HG03432 (cell line): Measurements from ENCODE around the gene CRTC1.
A peak's percentile ranks its signal among the peaks of the same experiment; 100 is the strongest.
"Not testable (repeated sequence)": the region's sequence is repeated elsewhere in the genome, so short reads cannot be mapped to it uniquely, and the experiment has no call there.

ENCODE experiments used
- ATAC-seq: cut with Tn5 transposase; IDR thresholded peaks from one replicate; pipeline ENCODE4 v1.9.1; 2021; ENCODE audit warnings: mild to moderate bottlenecking, moderate library complexity; ENCODE audit not compliant: unreplicated experiment

CRTC1 gene

GRCh38 chr19:18668744-18669523, 14.5 kb upstream of the CRTC1 start:
- no peak for ATAC-seq

DNA sequence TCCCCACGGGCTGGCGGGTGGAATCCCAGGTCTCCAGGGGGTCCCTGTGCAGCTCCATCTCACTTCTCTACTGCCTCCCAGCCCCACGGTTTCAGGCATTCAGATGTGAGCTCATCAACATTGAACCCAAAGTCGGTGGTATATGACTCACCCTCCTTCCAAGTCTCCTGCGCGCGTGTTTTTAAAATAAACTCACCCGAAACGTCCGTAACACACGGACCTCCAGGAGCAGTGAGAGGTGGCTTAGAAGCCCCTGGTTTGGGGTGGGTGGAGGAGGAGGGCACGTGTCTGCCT, 14.0 kb upstream of the CRTC1 start:
- no peak for ATAC-seq

- ATAC-seq: no peak
These were observed 13.6 kb upstream of the CRTC1 start for GRCh38 chr19:18669883-18670282.

- no peak for ATAC-seq
These were observed 13.2 kb upstream of the CRTC1 start for GRCh38 chr19:18670312-18670711.

DNA sequence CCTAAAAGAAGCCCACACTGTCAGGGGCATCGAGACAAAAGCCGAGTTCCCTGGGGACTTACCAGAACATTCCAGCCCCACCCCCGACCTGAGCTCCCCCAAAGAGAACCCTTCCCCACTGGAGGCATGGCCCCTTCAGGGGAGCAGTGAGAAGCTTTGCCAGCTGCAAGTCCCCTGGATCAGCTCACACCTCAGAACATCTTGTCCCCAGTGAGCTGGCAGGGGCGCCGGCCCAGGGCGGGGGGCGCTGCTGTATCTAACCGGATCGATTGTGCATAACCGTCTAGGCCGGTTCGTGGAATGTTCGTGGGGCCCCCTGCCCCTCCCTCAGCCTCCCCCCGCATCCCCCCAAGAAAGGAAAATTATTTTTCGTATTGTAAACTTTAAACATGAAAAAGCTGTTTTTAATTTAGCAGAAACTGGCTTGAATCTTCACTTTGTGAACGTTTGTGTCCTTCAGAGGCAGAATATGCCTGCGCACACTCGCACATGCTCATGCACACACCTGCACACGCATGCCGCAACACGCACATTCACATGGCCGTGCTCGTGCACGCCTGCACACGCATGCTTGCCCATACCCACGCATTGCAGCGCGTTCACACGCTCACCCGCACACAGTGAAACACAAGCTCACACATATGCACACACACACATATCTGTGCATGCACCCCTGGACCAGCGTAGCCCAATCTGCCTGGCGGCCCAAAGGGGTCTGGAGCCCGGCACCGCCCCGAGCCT, 12.0 kb upstream of the CRTC1 start:
- no peak for ATAC-seq

GRCh38 chr19:18672044-18672451, 11.4 kb upstream of the CRTC1 start:
- ATAC-seq: no peak

DNA sequence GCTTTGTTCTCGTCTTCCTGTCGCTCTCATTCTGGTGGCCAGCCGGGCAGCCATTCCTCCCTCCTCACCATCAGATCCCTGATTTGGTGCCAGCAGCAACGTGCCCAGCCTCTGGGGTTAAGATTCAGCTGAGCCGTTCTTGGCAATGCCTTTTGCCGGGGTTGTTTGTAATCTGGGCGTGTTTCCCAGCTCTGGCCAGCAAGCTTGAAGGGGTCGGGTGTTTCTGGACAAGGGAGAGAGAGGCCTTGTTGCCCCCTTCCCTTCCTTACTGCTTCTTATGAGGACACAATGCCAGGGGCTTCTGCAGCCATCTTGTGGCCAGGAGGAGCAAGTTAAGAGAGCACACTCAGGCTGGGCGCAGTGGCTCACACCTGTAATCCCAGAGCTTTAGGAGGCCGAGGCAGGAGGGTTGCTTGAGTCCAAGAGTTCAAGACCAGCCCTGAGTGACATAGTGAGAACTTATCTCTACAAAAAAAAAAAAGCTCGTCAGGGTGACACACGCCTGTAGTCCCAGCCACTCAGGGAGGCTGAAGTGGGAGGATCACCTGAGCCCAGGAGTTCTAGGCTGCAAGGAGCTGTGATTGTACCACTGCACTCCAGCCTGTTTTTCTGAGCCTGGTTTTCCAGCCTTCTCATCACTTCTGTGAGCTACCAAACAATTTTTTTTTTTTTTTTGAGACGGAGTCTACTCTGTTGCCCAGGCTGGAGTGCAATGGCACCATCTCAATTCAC, 10.7 kb upstream of the CRTC1 start:
- no peak for ATAC-seq

DNA sequence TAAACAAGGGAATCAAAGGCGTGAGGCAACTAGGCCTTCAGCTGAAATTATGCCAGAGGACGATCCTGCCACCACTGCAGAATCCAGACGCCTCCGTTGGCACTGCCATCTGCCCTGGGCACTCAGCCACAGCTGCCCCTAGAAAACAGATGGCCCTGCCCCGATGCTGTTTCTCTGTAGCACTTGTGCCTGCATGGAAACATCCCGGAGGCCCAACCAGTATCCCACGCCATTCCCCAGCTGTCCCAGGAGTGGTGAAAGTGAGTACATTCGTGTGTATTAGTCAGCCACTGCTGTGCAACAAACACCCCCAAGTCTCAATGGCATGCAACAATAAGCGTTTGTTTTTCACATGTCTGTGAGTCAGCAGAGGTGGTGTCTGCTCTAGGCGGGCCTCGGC, 8.9 kb upstream of the CRTC1 start:
- ATAC-seq: no peak

- no peak for ATAC-seq
These were observed 7.7 kb upstream of the CRTC1 start for GRCh38 chr19:18675779-18676178.

DNA sequence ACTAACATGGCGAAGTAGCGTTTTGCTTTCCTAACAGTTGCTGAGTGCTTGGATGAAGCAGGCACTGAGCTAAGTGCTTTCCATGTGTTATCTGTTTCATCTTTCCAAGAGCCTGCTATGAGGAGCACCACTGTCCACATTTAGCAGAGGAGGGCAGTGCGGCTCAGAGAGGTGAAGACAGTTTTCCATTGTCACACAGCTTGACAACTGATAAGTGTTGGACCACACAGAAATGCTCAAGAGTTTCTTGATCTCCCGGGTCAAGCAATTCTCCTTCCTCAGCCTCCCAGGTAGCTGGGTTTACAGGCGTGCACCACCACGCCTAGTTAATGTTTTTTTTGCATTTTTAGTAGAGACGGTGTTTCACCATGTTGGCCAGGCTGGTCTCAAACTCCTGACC, 6.8 kb upstream of the CRTC1 start:
- ATAC-seq: no peak

DNA sequence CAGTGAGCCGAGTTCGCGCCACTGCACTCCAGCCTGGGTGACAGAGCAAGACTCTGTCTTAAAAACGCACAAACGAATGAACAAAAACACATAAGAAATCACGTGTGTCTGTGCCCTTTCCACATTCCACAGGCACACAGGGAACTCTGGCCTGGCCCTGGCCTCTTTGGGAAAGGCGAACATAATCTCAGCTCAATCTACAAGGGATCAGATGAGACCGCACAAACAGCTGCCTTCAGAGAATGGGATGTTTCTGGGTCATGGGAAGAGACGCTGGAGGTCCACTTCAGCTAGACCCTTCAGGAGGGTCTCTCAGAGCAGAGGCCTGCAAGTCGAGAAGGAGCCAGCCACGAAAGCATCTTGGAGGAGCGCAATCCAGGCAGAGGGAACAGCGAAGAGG, 6.3 kb upstream of the CRTC1 start:
- no peak for ATAC-seq

DNA sequence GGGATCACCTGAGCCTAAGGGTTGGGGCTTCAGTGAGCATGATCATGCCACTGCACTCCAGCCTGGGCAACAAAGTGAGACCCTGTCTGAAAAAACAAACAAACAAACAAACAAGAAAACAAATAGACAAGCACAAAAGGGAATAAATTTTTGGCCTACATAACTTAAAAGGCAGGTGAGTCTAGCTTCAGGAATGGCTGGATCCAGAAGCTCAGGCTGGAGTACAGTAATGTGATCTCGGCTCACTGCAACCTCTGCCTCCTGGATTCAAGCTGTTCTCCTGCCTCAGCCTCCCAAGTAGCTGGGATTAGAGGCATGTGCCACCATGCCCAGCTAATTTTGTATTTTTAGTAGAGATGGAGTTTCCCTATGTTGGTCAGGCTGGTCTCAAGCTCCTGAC, 3.3 kb upstream of the CRTC1 start:
- not testable (repeated sequence) for ATAC-seq

GRCh38 chr19:18682807-18683108, 722 bp upstream of the CRTC1 start:
- no peak for ATAC-seq

DNA sequence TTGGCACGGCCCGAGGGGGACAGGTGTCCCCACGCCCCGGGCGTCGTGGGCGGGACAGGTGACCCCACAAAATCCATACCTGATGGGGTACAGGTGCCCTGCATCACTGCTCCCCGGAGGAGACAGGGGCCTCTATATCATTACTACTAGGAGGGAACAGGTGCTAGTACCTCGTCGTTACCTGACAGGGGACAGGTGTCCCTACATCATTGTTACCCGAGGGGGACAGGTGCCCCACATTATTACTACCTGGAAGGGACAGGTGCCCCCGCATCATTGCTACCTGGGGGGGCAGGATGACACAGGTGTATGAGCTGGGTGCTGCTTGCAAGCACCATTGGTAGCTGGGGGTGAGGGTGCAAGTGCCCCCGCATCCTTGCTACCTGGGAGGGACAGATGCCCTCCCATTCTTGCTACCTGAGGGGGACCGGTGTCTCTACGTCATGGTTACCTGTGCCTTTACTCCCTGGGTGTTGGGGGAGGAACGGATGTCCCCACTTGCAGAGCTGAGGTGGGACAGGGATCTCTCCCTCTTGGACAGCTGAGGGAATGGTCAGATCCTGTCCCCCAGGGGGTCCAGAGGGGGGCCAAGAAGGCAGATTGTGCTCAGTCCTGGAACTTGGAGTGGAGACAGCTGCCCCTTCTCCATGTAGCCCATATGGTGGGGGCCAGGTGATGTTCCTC, 620 bp downstream of the CRTC1 start:
- ATAC-seq: peak; percentile 19

DNA sequence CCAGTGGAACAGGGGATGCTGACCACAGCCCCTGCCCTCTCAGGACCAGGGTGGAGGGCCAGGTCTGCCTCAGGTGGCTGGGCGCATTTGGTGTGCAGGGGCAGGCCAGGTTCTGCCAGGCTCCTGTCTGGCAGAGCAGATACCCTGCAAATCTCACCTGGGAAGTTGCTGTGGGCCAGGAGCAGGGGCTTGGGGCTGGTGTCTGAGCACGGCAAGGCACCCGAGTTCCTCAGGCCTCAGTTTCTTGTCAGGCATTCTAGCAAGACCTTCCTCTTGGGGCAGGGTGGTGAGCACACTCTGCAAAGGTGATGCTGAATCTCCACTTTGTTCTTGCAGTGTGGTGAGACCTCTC, 1.1 kb downstream of the CRTC1 start:
- ATAC-seq: no peak

DNA sequence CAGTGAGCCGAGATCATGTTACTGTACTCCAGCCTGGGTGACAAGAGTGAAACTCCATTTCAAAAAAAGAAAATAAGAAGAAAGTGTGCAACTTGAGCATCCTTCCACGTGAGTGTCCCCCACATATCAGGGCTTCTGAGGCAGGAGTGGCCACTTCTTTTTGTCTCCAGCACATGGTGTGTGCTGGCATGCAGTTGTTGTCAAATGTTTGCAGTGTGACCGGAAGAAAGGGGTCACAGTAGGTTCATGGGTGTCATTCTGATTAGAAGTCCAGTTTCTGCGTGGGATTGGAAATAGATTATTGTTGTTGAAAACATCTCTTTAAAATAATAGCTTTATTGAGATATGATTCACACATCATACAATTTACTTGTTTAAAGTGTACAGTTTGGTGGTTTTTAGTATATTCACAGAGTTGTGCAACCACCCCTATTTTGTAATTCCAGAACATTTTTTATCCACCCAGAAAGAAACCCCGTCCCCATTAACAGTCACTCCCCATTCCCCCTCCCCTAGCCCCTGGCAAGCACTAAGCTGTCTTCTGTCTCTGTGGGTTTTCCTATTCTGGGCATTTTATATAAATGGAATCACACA, 2.2 kb downstream of the CRTC1 start:
- ATAC-seq: no peak

DNA sequence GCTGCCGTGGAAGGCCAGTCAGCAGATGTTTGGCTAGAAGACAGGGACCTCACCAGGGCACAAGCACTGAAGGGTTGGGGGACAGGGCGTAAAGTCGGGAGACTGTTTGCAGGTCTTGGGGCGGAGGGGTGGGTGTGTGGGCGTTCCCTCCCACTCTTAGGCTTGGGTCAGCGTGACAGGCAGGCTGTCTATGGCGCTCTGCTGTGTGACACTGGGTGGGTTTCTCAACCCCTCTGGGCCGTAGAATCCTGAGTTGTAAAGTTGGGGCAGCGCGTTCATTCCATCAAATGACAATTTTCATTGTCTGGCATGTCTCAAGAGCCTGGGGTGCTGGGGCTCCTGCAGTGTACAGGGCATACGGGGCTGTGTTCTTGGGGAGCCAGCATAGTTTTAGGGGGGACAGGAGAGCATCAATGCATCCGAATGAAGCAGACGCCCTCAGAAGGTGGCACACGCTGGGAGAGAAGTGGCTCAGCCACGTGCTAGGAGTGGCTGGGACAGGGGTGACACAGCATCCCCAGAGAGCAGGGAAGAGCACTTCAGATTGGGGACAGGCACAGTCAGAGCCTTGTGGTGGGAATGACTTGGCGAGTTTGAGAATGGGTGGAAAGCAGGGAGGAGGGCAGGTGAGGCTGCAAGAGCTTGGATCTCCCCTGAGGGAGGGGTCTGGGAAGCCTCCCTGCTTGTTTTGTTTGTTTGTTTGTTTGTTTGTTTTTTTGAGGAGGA, 4.4 kb downstream of the CRTC1 start:
- ATAC-seq: no peak

DNA sequence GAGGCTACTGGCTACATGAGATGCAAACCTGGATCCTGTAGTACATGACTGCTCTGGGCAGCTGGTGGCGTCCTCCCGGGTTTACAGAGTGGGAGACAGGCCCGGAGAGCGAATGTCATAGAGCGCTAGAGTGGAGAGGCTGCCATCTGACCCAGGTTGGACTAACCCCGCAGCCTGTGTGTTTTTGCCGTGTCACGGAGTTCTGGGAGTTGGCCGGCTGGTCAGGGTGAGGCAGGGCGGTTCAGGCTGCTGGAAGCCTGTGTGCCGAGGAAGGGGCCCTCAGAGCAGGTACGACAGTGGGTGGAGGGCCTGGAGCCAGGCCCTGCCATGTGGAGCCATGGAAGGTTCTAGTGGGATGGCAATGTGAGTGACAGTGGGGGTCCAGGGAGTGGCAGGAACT, 12.5 kb downstream of the CRTC1 start:
- ATAC-seq: no peak

DNA sequence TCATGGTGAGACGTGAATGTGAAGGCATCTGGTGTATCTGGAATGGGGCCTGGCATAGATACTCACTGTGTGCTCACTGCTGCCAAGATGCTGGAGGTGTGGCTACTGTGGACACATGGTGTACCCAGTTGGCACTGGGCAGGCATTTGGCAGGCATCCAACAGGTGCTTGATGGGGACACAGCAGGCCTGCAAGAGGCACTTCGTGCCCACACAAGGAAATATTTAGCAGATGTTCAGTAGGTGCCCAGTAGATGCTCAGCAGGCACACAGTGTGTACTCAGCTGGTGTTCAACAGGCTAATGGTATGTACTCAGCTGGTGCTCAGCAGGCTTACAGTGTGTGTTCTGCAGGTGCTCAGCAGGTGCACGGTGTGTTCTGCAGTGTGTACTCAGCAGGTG, 14.2 kb downstream of the CRTC1 start:
- ATAC-seq: no peak

- no peak for ATAC-seq
These were observed 15.1 kb downstream of the CRTC1 start for GRCh38 chr19:18698321-18699167.
